ES-I3 (cell line): ENCODE data around the gene KCND3.

Experiments
- H3K36me3 ChIP-seq: 2 replicates; pipeline ENCODE4 v1.6.1; 2013; ENCODE audit warnings: mild to moderate bottlenecking, low read length, control low read depth, moderate library complexity; ENCODE audit not compliant: insufficient read depth
- H3K4me1 ChIP-seq: 2 replicates; pipeline ENCODE4 v1.6.1; 2013; ENCODE audit warnings: mild to moderate bottlenecking, control low read depth, low read length; ENCODE audit not compliant: insufficient read depth
- H3K9ac ChIP-seq: 2 replicates; pipeline ENCODE4 v1.6.1; 2013; ENCODE audit warnings: low read depth, mild to moderate bottlenecking, low read length, moderate library complexity
- H3K9me3 ChIP-seq: 2 replicates; pipeline ENCODE4 v1.6.1; 2013; ENCODE audit warnings: mild to moderate bottlenecking, low read length, moderate library complexity; ENCODE audit not compliant: control insufficient read depth, insufficient read depth

Gene KCND3

GRCh38 chr1:111836111-111836510, 153.4 kb downstream of the KCND3 start:
- no peaks in the 10 kb centered on the region for H3K9me3 ChIP-seq
- no peaks in the 10 kb centered on the region for H3K36me3 ChIP-seq
- H3K9ac ChIP-seq: no peak overlapping the region
- no peaks in the 10 kb centered on the region for H3K4me1 ChIP-seq

GRCh38 chr1:111835514-111835913, 154.0 kb downstream of the KCND3 start:
- Histone ChIP-seq H3K9ac (no peak overlapping the region), H3K36me3 (no peaks in the 10 kb centered on the region), H3K4me1 (no peaks in the 10 kb centered on the region), H3K9me3 (no peaks in the 10 kb centered on the region)

- Histone ChIP-seq H3K4me1 (no peaks in the 10 kb centered on the region), H3K9me3 (no peaks in the 10 kb centered on the region), H3K9ac (no peak overlapping the region), H3K36me3 (no peaks in the 10 kb centered on the region)
Measured at GRCh38 chr1:111834956-111835355, 154.5 kb downstream of the KCND3 start.

GRCh38 chr1:111833334-111833733, 156.1 kb downstream of the KCND3 start:
- Histone ChIP-seq H3K4me1 (no peaks in the 10 kb centered on the region), H3K9me3 (no peaks in the 10 kb centered on the region), H3K9ac (no peak overlapping the region), H3K36me3 (no peaks in the 10 kb centered on the region)

GRCh38 chr1:111832521-111833155, 156.8 kb downstream of the KCND3 start:
- Histone ChIP-seq H3K36me3 (no peaks in the 10 kb centered on the region), H3K9me3 (no peaks in the 10 kb centered on the region), H3K4me1 (no peaks in the 10 kb centered on the region), H3K9ac (no peak overlapping the region)

GRCh38 chr1:111831153-111831552, 158.3 kb downstream of the KCND3 start:
- Histone ChIP-seq H3K4me1 (no peaks in the 10 kb centered on the region), H3K9ac (no peak overlapping the region), H3K36me3 (no peaks in the 10 kb centered on the region), H3K9me3 (no peaks in the 10 kb centered on the region)

- no peak overlapping the region for H3K9ac ChIP-seq
- no peaks in the 10 kb centered on the region for H3K9me3 ChIP-seq
- H3K4me1 ChIP-seq: no peaks in the 10 kb centered on the region
- no peaks in the 10 kb centered on the region for H3K36me3 ChIP-seq
Measured at GRCh38 chr1:111827946-111828345, 161.5 kb downstream of the KCND3 start.

- Histone ChIP-seq H3K9ac (no peak overlapping the region), H3K9me3 (no peaks in the 10 kb centered on the region), H3K36me3 (no peaks in the 10 kb centered on the region), H3K4me1 (no peaks in the 10 kb centered on the region)
Measured at GRCh38 chr1:111826278-111826677, 163.2 kb downstream of the KCND3 start.

GRCh38 chr1:111825217-111825616, 164.3 kb downstream of the KCND3 start:
- no peak overlapping the region for H3K9ac ChIP-seq
- H3K9me3 ChIP-seq: no peaks in the 10 kb centered on the region
- no peaks in the 10 kb centered on the region for H3K36me3 ChIP-seq
- H3K4me1 ChIP-seq: no peaks in the 10 kb centered on the region

GRCh38 chr1:111822138-111822537, 167.3 kb downstream of the KCND3 start:
- no peaks in the 10 kb centered on the region for H3K4me1 ChIP-seq
- no peaks in the 10 kb centered on the region for H3K9me3 ChIP-seq
- H3K9ac ChIP-seq: no peak overlapping the region
- no peaks in the 10 kb centered on the region for H3K36me3 ChIP-seq

GRCh38 chr1:111821121-111821745, 168.2 kb downstream of the KCND3 start:
- Histone ChIP-seq H3K9ac (no peak overlapping the region), H3K4me1 (no peaks in the 10 kb centered on the region), H3K9me3 (no peaks in the 10 kb centered on the region), H3K36me3 (no peaks in the 10 kb centered on the region)

GRCh38 chr1:111819566-111820263, 169.8 kb downstream of the KCND3 start:
- Histone ChIP-seq H3K36me3 (no peaks in the 10 kb centered on the region), H3K9ac (no peak overlapping the region), H3K9me3 (no peaks in the 10 kb centered on the region), H3K4me1 (no peaks in the 10 kb centered on the region)

GRCh38 chr1:111818546-111818945, 170.9 kb downstream of the KCND3 start:
- Histone ChIP-seq H3K36me3 (no peaks in the 10 kb centered on the region), H3K9ac (no peak overlapping the region), H3K4me1 (no peaks in the 10 kb centered on the region), H3K9me3 (no peaks in the 10 kb centered on the region)

GRCh38 chr1:111818081-111818480, 171.4 kb downstream of the KCND3 start:
- Histone ChIP-seq H3K4me1 (no peaks in the 10 kb centered on the region), H3K36me3 (no peaks in the 10 kb centered on the region), H3K9me3 (no peaks in the 10 kb centered on the region), H3K9ac (no peak overlapping the region)

GRCh38 chr1:111814642-111815041, 174.8 kb downstream of the KCND3 start:
- no peaks in the 10 kb centered on the region for H3K36me3 ChIP-seq
- H3K9me3 ChIP-seq: no peaks in the 10 kb centered on the region
- no peaks in the 10 kb centered on the region for H3K4me1 ChIP-seq
- H3K9ac ChIP-seq: no peak overlapping the region
